A549 (cell line): ENCODE measurements around the gene MAPK11. TPM values are rescaled to one million over a fixed set of nuclear protein-coding genes. Genes with fewer than 3 reads are reported as not detected.

Experiments
- ATAC-seq, 2 experiments: fragments of 200-7000 bp in 1 of 2; fragments of >200 bp in 1 of 2; cut with Nextera tagmentation in 1 of 2; cut with Tn5 transposase in 1 of 2; 3 replicates each; pipeline versions ENCODE4 v1.8.0 to v1.9.1; 2018 to 2020; ENCODE audit warnings: mild to moderate bottlenecking in 1 of 2, moderate library complexity in 1 of 2
- CTCF ChIA-PET: fragments of 300-600 bp; sonication (Branson Sonifier 250); formaldehyde crosslinking; extraction: SDS; loops from one replicate; lab custom pipeline; 2021; ENCODE audit warnings: antibody characterized with exemption, inconsistent platforms; lab: Yijun Ruan, JAX
- POLR2A ChIA-PET: fragments of 350-600 bp; formaldehyde crosslinking; extraction: SDS; loops from one replicate; lab custom pipeline; 2021; ENCODE audit warnings: antibody characterized with exemption, inconsistent platforms; lab: Yijun Ruan, JAX
- DNase-seq, 2 experiments: peaks; one replicate each; pipeline versions ENCODE4 v3.0.0 to v3.0.0-alpha.2; 2011 to 2016; ENCODE audit warnings: low read depth in 1 of 2, low spot score in 1 of 2
- FAIRE-seq: peaks from 2 replicates; lab custom pipeline; 2011; peaks lifted over from hg19 to GRCh38; lab: Jason Lieb, UNC
- H3K27ac ChIP-seq, 2 experiments: fragments of >200 bp; sonication (Bioruptor Twin); formaldehyde crosslinking; 3 replicates each; pipeline ENCODE4 v1.5.1; 2016 to 2017
- H3K4me1 ChIP-seq: fragments of >200 bp; sonication (Bioruptor Twin); formaldehyde crosslinking; 3 replicates; pipeline ENCODE4 v1.6.1; 2016
- H3K4me2 ChIP-seq: fragments of >200 bp; sonication (Bioruptor Twin); formaldehyde crosslinking; 3 replicates; pipeline ENCODE4 v1.6.1; 2016
- H3K4me3 ChIP-seq: fragments of >200 bp; sonication (Bioruptor Twin); formaldehyde crosslinking; 3 replicates; pipeline ENCODE4 v1.5.1; 2016
- H3K9me3 ChIP-seq: fragments of >200 bp; sonication (Bioruptor Twin); formaldehyde crosslinking; 3 replicates; pipeline ENCODE4 v1.6.1; 2016
- BHLHE40 ChIP-seq: IDR thresholded peaks from 2 replicates; pipeline ENCODE4 v1.6.1; 2012; ENCODE audit warnings: low read depth, low read length, inconsistent platforms
- CBX2 ChIP-seq: fragments of 200-600 bp; sonication (generic); IDR thresholded peaks from 2 replicates; pipeline ENCODE4 v1.6.1; 2016; ENCODE audit warnings: low read depth, mild to moderate bottlenecking, borderline replicate concordance
- CHD2 ChIP-seq: fragments of 150-350 bp; IDR thresholded peaks from 2 replicates; pipeline ENCODE4 v1.6.1; 2014; ENCODE audit warnings: low read length; ENCODE audit not compliant: partially characterized antibody
- CHD4 ChIP-seq: fragments of 200-600 bp; sonication (generic); IDR thresholded peaks from 2 replicates; pipeline ENCODE4 v1.6.1; 2016; ENCODE audit warnings: antibody characterized with exemption, mild to moderate bottlenecking, borderline replicate concordance
- ESRRA ChIP-seq: fragments of 150-350 bp; IDR thresholded peaks from 2 replicates; pipeline ENCODE4 v1.6.1; 2014; ENCODE audit warnings: mild to moderate bottlenecking, low read length, borderline replicate concordance
- FOSB ChIP-seq: fragments of 250-450 bp; sonication (Bioruptor Pico); IDR thresholded peaks from 2 replicates; pipeline ENCODE4 v1.5.0; 2020; ENCODE audit warnings: mild to moderate bottlenecking, moderate library complexity
- FOXS1 ChIP-seq: fragments of 250-450 bp; sonication (Bioruptor Pico); IDR thresholded peaks from 2 replicates; pipeline ENCODE4 v1.5.0; 2020; ENCODE audit warnings: mild to moderate bottlenecking, moderate library complexity
- HDAC2 ChIP-seq: fragments of 200-600 bp; sonication (generic); IDR thresholded peaks from 2 replicates; pipeline ENCODE4 v1.6.1; 2016
- HMGXB4 ChIP-seq: fragments of 250-450 bp; sonication (Bioruptor Pico); IDR thresholded peaks from 2 replicates; pipeline ENCODE4 v1.5.0; 2021; ENCODE audit warnings: mild to moderate bottlenecking, moderate library complexity, borderline replicate concordance
- HOXB13 ChIP-seq: fragments of 250-450 bp; sonication (Bioruptor Pico); IDR thresholded peaks from 2 replicates; pipeline ENCODE4 v1.5.0; 2020; ENCODE audit warnings: low read depth, mild to moderate bottlenecking, moderate library complexity
- HOXB5 ChIP-seq: fragments of 250-450 bp; sonication (Bioruptor Pico); IDR thresholded peaks from 2 replicates; pipeline ENCODE4 v1.5.0; 2020; ENCODE audit warnings: mild to moderate bottlenecking, moderate library complexity
- JUN ChIP-seq, 2 experiments: fragments of >200 bp; sonication (Bioruptor Twin); formaldehyde crosslinking; IDR thresholded peaks; 2 replicates in 1 of 2; 3 replicates in 1 of 2; pipeline ENCODE4 v1.6.1; 2016 to 2017
- MAFK ChIP-seq: fragments of 450-650 bp; IDR thresholded peaks from 2 replicates; pipeline ENCODE4 v1.6.1; 2014; ENCODE audit not compliant: partially characterized antibody
- NFE2L2 ChIP-seq: fragments of 150-350 bp; conservative IDR thresholded peaks from 2 replicates; pipeline ENCODE4 v1.6.1; 2014; ENCODE audit warnings: low read length
- NPAS2 ChIP-seq: fragments of 250-450 bp; sonication (Bioruptor Pico); IDR thresholded peaks from 2 replicates; pipeline ENCODE4 v1.8.0; 2022; ENCODE audit warnings: mild to moderate bottlenecking, moderate library complexity, borderline replicate concordance
- NR3C1 ChIP-seq: fragments of >200 bp; sonication (Bioruptor Twin); formaldehyde crosslinking; IDR thresholded peaks from 3 replicates; pipeline ENCODE4 v1.6.1; 2017
- RARB ChIP-seq: fragments of 250-450 bp; sonication (Bioruptor Pico); IDR thresholded peaks from 2 replicates; pipeline ENCODE4 v1.8.0; 2021; ENCODE audit warnings: mild to moderate bottlenecking, moderate library complexity
- REST ChIP-seq: fragments of 200-600 bp; sonication (generic); IDR thresholded peaks from 2 replicates; pipeline ENCODE4 v1.6.1; 2016; ENCODE audit warnings: antibody characterized with exemption, mild to moderate bottlenecking, moderate library complexity
- RNF2 ChIP-seq: fragments of 200-600 bp; sonication (generic); IDR thresholded peaks from 2 replicates; pipeline ENCODE4 v1.6.1; 2016; ENCODE audit warnings: low read depth, mild to moderate bottlenecking, antibody characterized with exemption, moderate library complexity, borderline replicate concordance
- SMC3 ChIP-seq: fragments of >200 bp; sonication (Bioruptor Twin); formaldehyde crosslinking; IDR thresholded peaks from 3 replicates; pipeline ENCODE4 v1.6.1; 2018; ENCODE audit warnings: inconsistent platforms
- TFCP2L1 ChIP-seq: fragments of 250-450 bp; sonication (Bioruptor Pico); IDR thresholded peaks from 2 replicates; pipeline ENCODE4 v1.5.0; 2021; ENCODE audit warnings: mild to moderate bottlenecking
- TP53 ChIP-seq: fragments of 250-450 bp; sonication (Bioruptor Pico); IDR thresholded peaks from 2 replicates; pipeline ENCODE4 v1.5.0; 2021; ENCODE audit warnings: mild to moderate bottlenecking, moderate library complexity
- USF2 ChIP-seq: fragments of 450-650 bp; IDR thresholded peaks from 2 replicates; pipeline ENCODE4 v1.6.1; 2014; ENCODE audit warnings: antibody characterized with exemption
- ZC3H11A ChIP-seq: fragments of 450-650 bp; IDR thresholded peaks from 2 replicates; pipeline ENCODE4 v1.6.1; 2014; ENCODE audit warnings: antibody characterized with exemption, mild to moderate bottlenecking
- ZSCAN20 ChIP-seq: fragments of 250-450 bp; sonication (Bioruptor Pico); IDR thresholded peaks from 2 replicates; pipeline ENCODE4 v1.8.0; 2022; ENCODE audit warnings: mild to moderate bottlenecking, moderate library complexity
- WGBS: methylation state at CpG from one replicate; pipeline ENCODE4 v1.1.6; 2017; ENCODE audit errors: missing lambda C conversion rate; 5-methylcytosine and 5-hydroxymethylcytosine counted together
- polyA plus RNA-seq, 4 experiments: library from polyadenylated mRNA; depleted of rRNA in 3 of 4; stranded (reverse); fragments of >200 nt; fragmentation: RNase III in 1 of 4; extraction: RNeasy Plus Mini Kit Qiagen cat#74134 plus additional on column Dnase treatment in 1 of 4; gene quantifications; 2 replicates in 3 of 4; 3 replicates in 1 of 4; pipeline ENCODE4 v1.2.3, GENCODE V29; 2011 to 2017
- TF ChIP-seq, protein P1 (sequence below): IDR thresholded peaks from 2 replicates; pipeline ENCODE4 v1.6.1; 2012
- TF ChIP-seq, protein P2 (sequence below): IDR thresholded peaks from 2 replicates; pipeline ENCODE4 v1.6.1; 2012; ENCODE audit warnings: low read depth, borderline replicate concordance
- TF ChIP-seq, protein P3 (sequence below): fragments of >200 bp; sonication (Bioruptor Twin); formaldehyde crosslinking; IDR thresholded peaks from 3 replicates; pipeline ENCODE4 v1.6.1; 2016

MAPK11 gene
- polyA plus RNA-seq, 2 of the 4 experiments (the other 2 are of a cell fraction) = 1.6 to 5.5 TPM

DNA sequence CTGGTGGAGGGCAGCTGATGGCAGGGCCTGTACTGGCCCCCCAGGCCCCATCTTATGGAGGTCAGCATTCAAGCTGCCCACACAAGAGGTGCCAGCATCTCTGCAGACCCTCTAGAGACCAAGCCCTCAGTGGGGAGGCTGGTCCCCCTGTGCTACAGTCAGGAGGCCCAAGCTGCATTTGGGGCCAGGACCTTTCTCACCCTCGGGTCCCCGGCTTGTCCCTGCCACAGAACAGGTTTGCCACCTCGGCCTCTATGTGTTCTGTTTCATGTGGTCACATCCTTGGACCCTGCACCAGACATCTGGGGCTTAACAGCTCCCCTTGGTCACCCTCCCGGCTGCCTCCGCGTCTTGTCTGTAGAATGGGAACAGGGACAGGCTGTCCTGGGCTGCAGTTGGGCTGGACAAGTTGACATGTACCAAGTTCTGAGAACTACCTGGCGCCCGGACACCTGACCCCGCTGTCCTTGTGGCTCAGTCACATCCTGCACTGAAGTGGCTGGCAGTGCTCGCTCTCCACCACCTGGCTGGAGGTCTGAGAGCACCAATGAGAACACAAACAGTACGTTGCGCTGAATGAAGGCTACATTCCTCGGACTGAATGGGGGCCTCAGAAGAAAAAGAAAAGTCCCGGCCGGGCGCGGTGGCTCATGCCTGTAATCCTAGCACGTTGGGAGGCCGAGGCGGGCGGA lies 40.0 kb upstream of the MAPK11 start:
- 90% methylated on average over 17 of the region's 21 CpGs for WGBS
- FAIRE-seq (no peak), DNase-seq (no peak), ATAC-seq (no peak)
- TF ChIP-seq ESRRA (no peak), MAFK (no peak), HMGXB4 (CRISPR knock-in tag) (no peak), TFCP2L1 (CRISPR knock-in tag) (no peak), ZSCAN20 (CRISPR knock-in tag) (no peak), HDAC2 (no peak), CBX2 (no peak), TP53 (CRISPR knock-in tag) (no peak), BHLHE40 (no peak), FOSB (no peak), REST (no peak), NFE2L2 (no peak), RNF2 (no peak), CHD2 (no peak), ZC3H11A (no peak), FOXS1 (CRISPR knock-in tag) (no peak)
- TF ChIP-seq, protein P1, sequence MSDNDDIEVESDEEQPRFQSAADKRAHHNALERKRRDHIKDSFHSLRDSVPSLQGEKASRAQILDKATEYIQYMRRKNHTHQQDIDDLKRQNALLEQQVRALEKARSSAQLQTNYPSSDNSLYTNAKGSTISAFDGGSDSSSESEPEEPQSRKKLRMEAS = no peak
- peaks cover 21% of the 10 kb centered on the region for H3K4me1 ChIP-seq
- no peak overlapping the region for H3K4me3 ChIP-seq
- no peak overlapping the region for H3K27ac ChIP-seq
- H3K9me3 ChIP-seq = no peaks in the 10 kb centered on the region
- POLR2A ChIA-PET = interaction anchor here (0.6 kb wide), 1 partner anchor 20 kb away, joined by 4 read pairs; no protein-coding TSS in a partner anchor
- CTCF ChIA-PET = interaction anchor here (1.1 to 2.7 kb wide), 4 partner anchors 11 to 38 kb away, joined by 4 to 8 read pairs (median 8); no protein-coding TSS in a partner anchor
- no peak overlapping the region for H3K4me2 ChIP-seq

DNA sequence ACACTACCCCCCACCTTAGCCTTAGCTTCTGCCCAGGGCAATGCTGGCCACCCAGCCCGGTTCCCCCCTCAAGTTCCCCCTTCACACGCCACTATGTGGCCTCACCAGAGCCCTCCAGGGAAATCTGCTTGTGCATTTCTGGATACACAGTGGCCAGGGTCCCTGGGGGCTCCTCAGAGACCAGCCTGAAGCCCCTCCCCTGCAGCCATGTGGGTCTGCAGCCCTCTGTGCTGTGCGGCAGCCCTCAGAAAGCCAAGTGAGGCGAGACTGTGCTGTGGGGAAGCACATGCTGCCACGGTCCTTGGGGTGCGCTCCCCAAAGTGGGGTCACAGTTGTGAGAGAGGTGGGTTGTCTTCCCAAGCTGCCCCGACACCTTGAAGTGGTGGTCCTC lies 39.4 kb upstream of the MAPK11 start:
- Histone ChIP-seq H3K9me3 (no peaks in the 10 kb centered on the region), H3K4me2 (no peak overlapping the region), H3K27ac (peak overlapping the region in 1 of 2 experiments; percentile 100; a peak in 3 of 6 replicates), H3K4me1 (peaks cover 26% of the 10 kb centered on the region), H3K4me3 (no peak overlapping the region)
- no peak for ATAC-seq
- POLR2A ChIA-PET = interaction anchor here (0.6 kb wide), 1 partner anchor 20 kb away, joined by 4 read pairs; no protein-coding TSS in a partner anchor
- WGBS = 100% methylated on average over 5 of the region's 7 CpGs
- CTCF ChIA-PET = interaction anchor here (1.1 to 2.7 kb wide), 5 partner anchors 11 to 37 kb away, joined by 3 to 8 read pairs (median 8); no protein-coding TSS in a partner anchor
- DNase-seq = no peak
- no peak for FAIRE-seq
- TF ChIP-seq CBX2 = no peak
- no peak for TF ChIP-seq NR3C1
- TF ChIP-seq SMC3 = no peak
- TF ChIP-seq HOXB5 (CRISPR knock-in tag) = no peak
- no peak for TF ChIP-seq CHD2
- no peak for TF ChIP-seq ESRRA
- TF ChIP-seq RARB (CRISPR knock-in tag) = no peak
- no peak for TF ChIP-seq HOXB13 (CRISPR knock-in tag)
- no peak for TF ChIP-seq MAFK
- TF ChIP-seq, protein P2, sequence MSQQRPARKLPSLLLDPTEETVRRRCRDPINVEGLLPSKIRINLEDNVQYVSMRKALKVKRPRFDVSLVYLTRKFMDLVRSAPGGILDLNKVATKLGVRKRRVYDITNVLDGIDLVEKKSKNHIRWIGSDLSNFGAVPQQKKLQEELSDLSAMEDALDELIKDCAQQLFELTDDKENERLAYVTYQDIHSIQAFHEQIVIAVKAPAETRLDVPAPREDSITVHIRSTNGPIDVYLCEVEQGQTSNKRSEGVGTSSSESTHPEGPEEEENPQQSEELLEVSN = no peak
- TF ChIP-seq, protein P3, sequence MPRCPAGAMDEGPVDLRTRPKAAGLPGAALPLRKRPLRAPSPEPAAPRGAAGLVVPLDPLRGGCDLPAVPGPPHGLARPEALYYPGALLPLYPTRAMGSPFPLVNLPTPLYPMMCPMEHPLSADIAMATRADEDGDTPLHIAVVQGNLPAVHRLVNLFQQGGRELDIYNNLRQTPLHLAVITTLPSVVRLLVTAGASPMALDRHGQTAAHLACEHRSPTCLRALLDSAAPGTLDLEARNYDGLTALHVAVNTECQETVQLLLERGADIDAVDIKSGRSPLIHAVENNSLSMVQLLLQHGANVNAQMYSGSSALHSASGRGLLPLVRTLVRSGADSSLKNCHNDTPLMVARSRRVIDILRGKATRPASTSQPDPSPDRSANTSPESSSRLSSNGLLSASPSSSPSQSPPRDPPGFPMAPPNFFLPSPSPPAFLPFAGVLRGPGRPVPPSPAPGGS = no peak
- no peak for TF ChIP-seq JUN (IDR thresholded peaks at IDR 0.05)
- no peak for TF ChIP-seq TP53 (CRISPR knock-in tag)
- no peak for TF ChIP-seq USF2
- TF ChIP-seq CHD4 = no peak
- no peak for TF ChIP-seq TFCP2L1 (CRISPR knock-in tag)
- no peak for TF ChIP-seq NPAS2 (CRISPR knock-in tag)
